Fibroblast of villous mesenchyme (primary cell): Measurements from ENCODE around the gene SLC7A14. TPM values are rescaled to one million over a fixed set of nuclear protein-coding genes. Genes with fewer than 3 reads are reported as not detected.

Source experiments
- DNase-seq: peaks from one replicate; pipeline ENCODE4 v3.0.0-alpha.2; 2010; ENCODE audit warnings: low read depth
- H3K4me3 ChIP-seq: 2 replicates; pipeline ENCODE4 v1.5.1; 2011; ENCODE audit warnings: low read depth, mild to moderate bottlenecking, low read length
- total RNA-seq: library from RNA; depleted of rRNA; stranded (reverse); fragments of >200 nt; gene quantifications from 2 replicates; pipeline ENCODE4 v1.2.3, GENCODE V29; 2012
- TF ChIP-seq, protein P1 (sequence below): IDR thresholded peaks from 2 replicates; pipeline ENCODE4 v1.5.1; 2012; ENCODE audit warnings: low read depth, mild to moderate bottlenecking, low read length; ENCODE audit not compliant: insufficient read depth

Gene SLC7A14
- total RNA-seq, 1 donor = 2.2 TPM

DNA sequence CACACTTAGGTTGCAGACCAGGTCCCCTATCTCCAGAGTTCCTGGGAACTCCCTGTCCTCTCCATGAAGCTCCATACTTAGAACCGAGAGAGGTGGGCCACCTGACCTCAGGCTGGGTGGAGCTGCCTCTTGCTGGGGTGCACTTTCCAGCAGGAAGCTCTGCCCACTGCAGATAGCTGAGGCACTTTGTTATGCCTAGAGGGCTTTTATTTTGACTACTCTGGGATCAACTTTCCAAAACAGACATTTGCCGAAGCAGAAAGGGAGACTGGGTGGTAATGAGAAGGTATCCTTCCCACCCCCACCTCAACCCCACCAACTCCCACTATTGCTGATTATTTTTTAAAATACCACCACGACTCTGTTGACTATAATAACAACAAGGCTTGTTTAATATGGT, 112.5 kb downstream of the SLC7A14 start:
- TF ChIP-seq, protein P1, sequence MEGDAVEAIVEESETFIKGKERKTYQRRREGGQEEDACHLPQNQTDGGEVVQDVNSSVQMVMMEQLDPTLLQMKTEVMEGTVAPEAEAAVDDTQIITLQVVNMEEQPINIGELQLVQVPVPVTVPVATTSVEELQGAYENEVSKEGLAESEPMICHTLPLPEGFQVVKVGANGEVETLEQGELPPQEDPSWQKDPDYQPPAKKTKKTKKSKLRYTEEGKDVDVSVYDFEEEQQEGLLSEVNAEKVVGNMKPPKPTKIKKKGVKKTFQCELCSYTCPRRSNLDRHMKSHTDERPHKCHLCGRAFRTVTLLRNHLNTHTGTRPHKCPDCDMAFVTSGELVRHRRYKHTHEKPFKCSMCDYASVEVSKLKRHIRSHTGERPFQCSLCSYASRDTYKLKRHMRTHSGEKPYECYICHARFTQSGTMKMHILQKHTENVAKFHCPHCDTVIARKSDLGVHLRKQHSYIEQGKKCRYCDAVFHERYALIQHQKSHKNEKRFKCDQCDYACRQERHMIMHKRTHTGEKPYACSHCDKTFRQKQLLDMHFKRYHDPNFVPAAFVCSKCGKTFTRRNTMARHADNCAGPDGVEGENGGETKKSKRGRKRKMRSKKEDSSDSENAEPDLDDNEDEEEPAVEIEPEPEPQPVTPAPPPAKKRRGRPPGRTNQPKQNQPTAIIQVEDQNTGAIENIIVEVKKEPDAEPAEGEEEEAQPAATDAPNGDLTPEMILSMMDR = no peak
- no peak for DNase-seq
- no peak overlapping the region for H3K4me3 ChIP-seq

DNA sequence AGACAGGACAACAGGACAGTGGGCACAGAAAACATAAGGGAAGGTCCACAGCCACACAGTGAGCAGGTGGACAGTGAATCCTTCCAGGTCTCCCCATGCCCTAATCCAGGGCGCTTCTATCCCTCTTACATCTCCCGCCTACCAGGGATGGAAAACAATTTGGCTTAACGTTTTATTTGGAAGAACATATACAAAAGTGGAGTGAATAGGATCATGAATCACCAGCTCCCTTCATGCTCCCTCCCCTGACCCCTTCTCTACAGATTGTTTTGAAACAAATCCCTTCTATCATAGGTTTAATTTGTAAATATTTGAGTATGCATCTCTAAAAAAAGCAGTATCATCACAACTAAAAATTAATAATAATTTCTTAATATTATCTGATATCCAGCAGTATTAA, 114.7 kb downstream of the SLC7A14 start:
- TF ChIP-seq, protein P1 = no peak
- no peak overlapping the region for H3K4me3 ChIP-seq
- DNase-seq = peak; percentile 49

DNA sequence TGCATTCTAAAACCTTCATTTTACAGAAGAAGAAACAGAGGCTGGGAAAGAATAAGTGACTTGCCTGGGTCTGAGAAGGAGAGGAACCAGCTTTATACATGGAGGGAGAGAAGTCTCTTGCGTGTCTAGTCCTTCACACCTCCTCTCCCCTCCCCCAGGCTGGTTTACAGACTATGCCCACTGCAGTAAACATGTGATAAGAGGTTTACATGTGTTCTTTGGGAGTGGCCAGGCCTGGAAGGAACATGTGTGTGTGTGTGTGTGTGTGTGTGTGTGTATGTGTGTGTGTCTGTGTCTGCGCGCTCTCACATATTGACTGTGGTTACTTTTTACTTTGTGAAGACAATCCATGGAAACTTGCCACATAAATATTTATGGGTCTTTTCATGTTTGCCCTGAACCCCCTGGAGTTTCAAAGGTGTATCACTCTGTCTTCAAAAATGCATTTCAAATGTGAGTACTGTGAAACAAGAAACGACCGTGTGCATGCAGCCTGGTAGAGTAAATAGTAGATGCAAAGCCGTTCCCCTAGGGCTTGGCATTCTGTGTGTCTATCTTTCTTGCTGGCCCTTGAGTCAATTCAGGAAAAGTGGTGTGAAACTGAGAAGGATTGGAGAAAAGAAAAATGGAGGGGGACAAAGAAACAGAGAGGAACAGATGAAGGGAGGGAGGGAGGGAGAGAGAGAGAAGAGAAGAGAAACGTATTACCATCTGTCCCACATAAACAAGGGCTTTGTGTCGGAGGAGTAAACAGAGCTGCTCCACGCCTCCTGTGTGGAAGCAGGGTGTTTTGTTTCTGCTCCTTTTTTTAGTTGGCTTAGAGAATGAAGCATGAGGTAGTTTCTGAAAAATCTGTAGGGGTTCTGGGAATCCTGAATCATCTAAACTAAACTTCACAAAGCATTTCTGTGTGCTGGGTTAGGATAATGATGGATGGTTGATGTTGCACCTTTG, 115.5 kb downstream of the SLC7A14 start:
- no peak overlapping the region for H3K4me3 ChIP-seq
- peak; percentile 83 for DNase-seq
- TF ChIP-seq, protein P1 = no peak

DNA sequence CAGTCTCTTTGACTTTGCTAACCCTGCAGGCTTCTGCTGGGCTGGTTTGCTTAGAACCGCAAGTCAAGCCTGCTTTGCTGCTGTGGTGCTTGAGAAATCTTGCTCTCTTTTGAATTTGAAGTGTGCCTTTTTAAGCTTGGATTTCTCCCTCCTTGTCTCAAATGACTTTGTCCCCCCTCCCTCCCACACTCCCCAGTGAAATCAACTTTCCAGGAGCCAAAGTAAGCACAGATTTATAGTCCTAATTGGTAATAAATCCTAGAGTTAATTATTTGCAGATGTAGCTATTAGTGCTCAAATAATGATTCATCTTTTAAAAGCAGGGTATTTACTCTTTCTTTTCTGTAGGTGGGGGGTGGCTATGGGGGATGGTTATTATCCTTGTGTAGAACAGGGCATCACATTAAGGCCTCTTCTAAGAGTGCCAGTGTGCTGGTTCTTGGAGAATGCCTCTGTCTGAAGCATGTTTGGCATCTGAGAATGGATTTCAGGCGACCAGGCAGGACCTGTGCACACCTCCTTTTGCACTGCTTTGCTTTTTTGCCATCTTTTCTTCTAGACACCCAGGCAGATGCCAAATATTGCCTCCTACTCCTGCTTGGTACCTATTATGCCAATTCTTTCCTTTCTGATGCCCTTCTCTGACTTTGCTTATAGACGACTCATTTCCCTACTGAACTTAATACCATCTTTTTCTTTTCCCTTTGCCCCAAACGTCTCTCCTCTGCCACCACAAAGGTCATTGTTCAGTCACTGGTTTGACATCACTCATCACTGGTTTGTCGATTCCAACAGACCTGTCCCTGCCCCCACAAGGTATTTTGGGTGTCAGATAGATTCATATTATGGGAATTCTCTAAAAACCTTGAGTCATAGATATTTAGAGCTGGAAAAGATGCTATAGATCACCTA, 116.5 kb downstream of the SLC7A14 start:
- no peak overlapping the region for H3K4me3 ChIP-seq
- TF ChIP-seq, protein P1 = no peak
- peak; percentile 89 for DNase-seq

DNA sequence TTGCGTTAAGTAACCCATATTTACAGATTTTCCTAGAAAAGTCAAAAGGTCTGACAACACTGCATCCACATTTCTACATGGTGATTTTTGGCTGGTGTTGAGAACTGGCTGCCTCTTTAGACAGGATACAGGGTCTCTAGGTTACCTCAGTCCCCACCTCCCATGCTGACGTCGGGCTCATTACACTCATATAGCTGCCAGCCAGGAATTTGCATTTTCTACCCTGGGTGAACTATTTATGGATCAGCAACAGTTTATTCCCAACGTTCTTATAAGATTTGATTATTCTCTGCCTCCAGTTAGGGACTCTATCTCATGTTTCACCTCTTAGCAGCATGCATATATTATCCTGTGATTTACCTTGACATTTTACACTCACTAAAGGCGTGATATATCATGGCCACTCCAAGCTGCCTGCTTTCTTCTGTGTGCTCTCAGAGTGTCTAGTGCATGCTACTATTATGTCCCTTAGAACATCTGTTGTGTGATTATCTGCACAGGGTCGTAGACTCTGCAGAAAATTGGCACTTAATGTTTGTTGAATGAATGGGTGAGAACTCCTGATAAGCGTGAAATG, 118.2 kb downstream of the SLC7A14 start:
- H3K4me3 ChIP-seq = no peak overlapping the region
- no peak for DNase-seq
- TF ChIP-seq, protein P1 = no peak

DNA sequence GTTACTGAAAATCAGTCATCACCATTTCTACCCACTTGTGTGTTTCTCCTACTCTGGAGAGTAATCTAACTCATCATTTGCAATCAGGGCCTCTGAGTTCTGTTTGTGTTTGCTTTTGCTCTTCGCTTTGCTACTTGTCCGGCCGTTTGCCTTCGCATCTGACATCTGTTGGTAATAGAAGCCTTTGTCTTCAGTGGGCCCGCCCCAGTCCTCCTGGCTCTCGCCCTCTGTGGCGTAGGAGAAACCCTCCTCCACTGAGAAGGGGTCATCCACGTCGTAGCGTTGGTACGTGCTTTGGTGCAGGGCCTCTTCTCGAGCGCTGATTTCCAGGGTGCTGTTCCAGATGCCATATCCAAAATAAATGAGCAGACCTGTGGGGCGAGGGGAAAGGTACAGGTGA, 118.9 kb downstream of the SLC7A14 start:
- no peak for DNase-seq
- TF ChIP-seq, protein P1 = no peak
- H3K4me3 ChIP-seq = no peak overlapping the region
